Esophagus muscularis mucosa (tissue), 3 donors: ENCODE data around the gene MRPL1.

ENCODE experiments used
- POLR2A ChIP-seq: fragments of 450-650 bp; IDR thresholded peaks from one replicate; pipeline ENCODE4 v1.6.1; 2017; ENCODE audit warnings: antibody characterized with exemption, moderate library complexity, mild to moderate bottlenecking, low read depth
- POLR2AphosphoS5 ChIP-seq, 2 donors: sonication (generic); formaldehyde crosslinking; IDR thresholded peaks; one replicate each; pipeline ENCODE4 v1.6.1; 2017; ENCODE audit warnings: antibody characterized with exemption in 2 of 2
- TF ChIP-seq, protein P1 (sequence below), 3 experiments: fragments of 200-600 bp in 2 of 3; fragments of 450-650 bp in 1 of 3; sonication (generic) in 2 of 3; IDR thresholded peaks; one replicate each; pipeline ENCODE4 v1.5.1; 2017 to 2019; ENCODE audit warnings: antibody characterized with exemption in 3 of 3, mild to moderate bottlenecking in 2 of 3, moderate library complexity in 1 of 3

DNA sequence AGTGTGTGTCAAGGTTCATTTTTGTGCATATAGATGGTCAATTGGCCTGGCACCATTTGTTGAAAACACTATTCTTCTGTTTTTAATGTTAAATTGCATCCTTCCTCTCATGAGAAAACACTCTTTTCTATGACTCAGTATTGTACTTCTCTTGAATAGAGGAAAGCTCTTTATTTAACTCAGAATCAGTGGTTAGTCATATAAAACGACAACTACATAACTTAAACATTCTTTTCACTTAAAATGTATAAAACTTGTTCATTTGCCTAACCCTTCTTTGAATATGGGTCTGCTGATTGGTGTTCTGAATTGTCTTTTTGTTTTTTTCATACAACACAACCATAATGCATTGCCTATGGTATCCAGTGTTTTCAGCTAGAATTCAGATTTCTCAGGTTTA lies 17.2 kb upstream of the MRPL1 start:
- TF ChIP-seq, protein P1, sequence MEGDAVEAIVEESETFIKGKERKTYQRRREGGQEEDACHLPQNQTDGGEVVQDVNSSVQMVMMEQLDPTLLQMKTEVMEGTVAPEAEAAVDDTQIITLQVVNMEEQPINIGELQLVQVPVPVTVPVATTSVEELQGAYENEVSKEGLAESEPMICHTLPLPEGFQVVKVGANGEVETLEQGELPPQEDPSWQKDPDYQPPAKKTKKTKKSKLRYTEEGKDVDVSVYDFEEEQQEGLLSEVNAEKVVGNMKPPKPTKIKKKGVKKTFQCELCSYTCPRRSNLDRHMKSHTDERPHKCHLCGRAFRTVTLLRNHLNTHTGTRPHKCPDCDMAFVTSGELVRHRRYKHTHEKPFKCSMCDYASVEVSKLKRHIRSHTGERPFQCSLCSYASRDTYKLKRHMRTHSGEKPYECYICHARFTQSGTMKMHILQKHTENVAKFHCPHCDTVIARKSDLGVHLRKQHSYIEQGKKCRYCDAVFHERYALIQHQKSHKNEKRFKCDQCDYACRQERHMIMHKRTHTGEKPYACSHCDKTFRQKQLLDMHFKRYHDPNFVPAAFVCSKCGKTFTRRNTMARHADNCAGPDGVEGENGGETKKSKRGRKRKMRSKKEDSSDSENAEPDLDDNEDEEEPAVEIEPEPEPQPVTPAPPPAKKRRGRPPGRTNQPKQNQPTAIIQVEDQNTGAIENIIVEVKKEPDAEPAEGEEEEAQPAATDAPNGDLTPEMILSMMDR (IDR thresholded peaks at IDR 0.05), result no peak
- TF ChIP-seq POLR2AphosphoS5 (IDR thresholded peaks at IDR 0.05), result no peak
- TF ChIP-seq POLR2A, result no peak
